SK-N-SH (cell line): ENCODE measurements around the gene GPAT3. TPM values are rescaled to one million over a fixed set of nuclear protein-coding genes. Genes with fewer than 3 reads are reported as not detected.

Experiments used
- CTCF ChIA-PET: fragments of 300-600, 350-600 bp; formaldehyde crosslinking; extraction: SDS; loops from one replicate; lab custom pipeline; 2021; lab: Yijun Ruan, JAX
- POLR2A ChIA-PET: fragments of 350-600 bp; sonication (Branson Sonifier 250); formaldehyde crosslinking; extraction: SDS; loops from one replicate; lab custom pipeline; 2020; ENCODE audit warnings: antibody characterized with exemption, inconsistent platforms; lab: Yijun Ruan, JAX
- DNase-seq: peaks from one replicate; pipeline ENCODE4 v3.0.0; 2012
- H2AFZ ChIP-seq: fragments of 200-600 bp; sonication (generic); 2 replicates; pipeline ENCODE4 v1.8.1; 2016; ENCODE audit warnings: antibody characterized with exemption, mild to moderate bottlenecking, low read depth
- H3F3A ChIP-seq: fragments of 200-600 bp; sonication (generic); replicated peaks from 2 replicates; pipeline ENCODE3; 2016; ENCODE audit warnings: antibody characterized with exemption, mild to moderate bottlenecking; ENCODE audit not compliant: insufficient read depth
- H3K27ac ChIP-seq, 2 experiments: fragments of 200-500 bp in 1 of 2; fragments of 200-600 bp in 1 of 2; sonication (Bioruptor generic) in 1 of 2; sonication (generic), shearing (Covaris generic) in 1 of 2; 2 replicates each; pipeline versions ENCODE4 v1.5.1 to v1.6.1; 2014 to 2016; ENCODE audit warnings: low read depth in 2 of 2, inconsistent platforms in 1 of 2, low read length in 1 of 2, mild to moderate bottlenecking in 1 of 2, mixed read lengths in 1 of 2
- H3K27me3 ChIP-seq: fragments of 200-600 bp; sonication (generic), shearing (Covaris generic); 2 replicates; pipeline ENCODE4 v1.6.1; 2016; ENCODE audit warnings: mixed run types; ENCODE audit not compliant: insufficient read depth
- H3K36me3 ChIP-seq, 2 experiments: fragments of 200-500 bp in 1 of 2; fragments of 200-600 bp in 1 of 2; sonication (Bioruptor generic) in 1 of 2; sonication (generic) in 1 of 2; replicated peaks in 1 of 2; 2 replicates each; pipeline versions ENCODE3 to v1.5.1; 2014 to 2016; ENCODE audit warnings: low read length in 1 of 2, mild to moderate bottlenecking in 1 of 2; ENCODE audit not compliant: insufficient read depth in 2 of 2, control insufficient read depth in 1 of 2
- H3K4me1 ChIP-seq, 2 experiments: fragments of 200-500 bp in 1 of 2; fragments of 200-600 bp in 1 of 2; sonication (Bioruptor generic) in 1 of 2; sonication (generic), shearing (Covaris generic) in 1 of 2; 2 replicates each; pipeline versions ENCODE4 v1.5.1 to v1.6.1; 2014 to 2016; ENCODE audit warnings: low read depth in 1 of 2, low read length in 1 of 2, mixed run types in 1 of 2; ENCODE audit not compliant: insufficient read depth in 2 of 2, control insufficient read depth in 1 of 2
- H3K4me2 ChIP-seq: fragments of 200-600 bp; sonication (generic), shearing (Covaris generic); 2 replicates; pipeline ENCODE4 v1.6.1; 2017; ENCODE audit warnings: mixed run types
- H3K4me3 ChIP-seq, 2 experiments: fragments of 200-500 bp in 1 of 2; fragments of 200-600 bp in 1 of 2; sonication (Bioruptor generic) in 1 of 2; sonication (generic), shearing (Covaris generic) in 1 of 2; 2 replicates each; pipeline versions ENCODE4 v1.5.1 to v1.8.1; 2014 to 2016; ENCODE audit warnings: low read depth in 2 of 2, inconsistent platforms in 1 of 2, low read length in 1 of 2, mild to moderate bottlenecking in 1 of 2, mixed read lengths in 1 of 2, moderate library complexity in 1 of 2
- H3K79me2 ChIP-seq: fragments of 200-600 bp; sonication (generic); 2 replicates; pipeline ENCODE4 v1.8.1; 2017; ENCODE audit warnings: mild to moderate bottlenecking; ENCODE audit not compliant: insufficient read depth
- H3K9ac ChIP-seq: fragments of 200-600 bp; sonication (generic); 2 replicates; pipeline ENCODE4 v1.6.1; 2017; ENCODE audit warnings: mixed run types
- H3K9me2 ChIP-seq: fragments of 200-600 bp; sonication (generic); 2 replicates; pipeline ENCODE4 v1.6.1; 2017; ENCODE audit warnings: mixed run types
- H3K9me3 ChIP-seq: fragments of 200-600 bp; sonication (generic); 2 replicates; pipeline ENCODE4 v1.6.1; 2017; ENCODE audit warnings: mixed run types, mild to moderate bottlenecking, moderate library complexity
- H4K20me1 ChIP-seq: fragments of 200-600 bp; sonication (generic); 2 replicates; pipeline ENCODE4 v1.6.1; 2017; ENCODE audit warnings: mild to moderate bottlenecking, mixed run types; ENCODE audit not compliant: insufficient read depth
- CHD2 ChIP-seq: fragments of 150-350 bp; IDR thresholded peaks from 2 replicates; pipeline ENCODE4 v1.6.1; 2018; ENCODE audit warnings: low read length; ENCODE audit not compliant: partially characterized antibody
- ELF1 ChIP-seq: IDR thresholded peaks from 2 replicates; pipeline ENCODE4 v1.4.0; 2012
- EZH2phosphoT487 ChIP-seq: fragments of 200-600 bp; sonication (generic); IDR thresholded peaks from 2 replicates; pipeline ENCODE4 v1.6.1; 2017; ENCODE audit warnings: low read depth, mixed run types, mild to moderate bottlenecking, antibody characterized with exemption, moderate library complexity, borderline replicate concordance
- FOXJ3 ChIP-seq: sonication (generic); formaldehyde crosslinking; IDR thresholded peaks from 2 replicates; pipeline ENCODE4 v1.5.1; 2020; ENCODE audit warnings: mild to moderate bottlenecking, missing genetic modification reagents
- GABPA ChIP-seq: IDR thresholded peaks from 2 replicates; pipeline ENCODE4 v1.4.0; 2012; ENCODE audit warnings: low read depth, mild to moderate bottlenecking
- GATA2 ChIP-seq: sonication (generic); formaldehyde crosslinking; IDR thresholded peaks from 2 replicates; pipeline ENCODE4 v1.5.0; 2020; ENCODE audit warnings: mild to moderate bottlenecking, missing genetic modification reagents
- IRF3 ChIP-seq: fragments of 150-350 bp; IDR thresholded peaks from 2 replicates; pipeline ENCODE4 v1.6.1; 2016; ENCODE audit warnings: mild to moderate bottlenecking, low read depth, low read length
- NRF1 ChIP-seq: IDR thresholded peaks from 2 replicates; pipeline ENCODE4 v1.6.1; 2012; ENCODE audit warnings: low read depth, mild to moderate bottlenecking, low read length
- PBX3 ChIP-seq: IDR thresholded peaks from 2 replicates; pipeline ENCODE4; 2012
- POLR2AphosphoS5 ChIP-seq: IDR thresholded peaks from 2 replicates; pipeline ENCODE4 v1.6.1; 2012; ENCODE audit warnings: low read depth, low read length
- RFX5 ChIP-seq: IDR thresholded peaks from 2 replicates; pipeline ENCODE4 v1.6.1; 2012; ENCODE audit warnings: mild to moderate bottlenecking, improper control_type of control experiment, low read length
- RXRA ChIP-seq: IDR thresholded peaks from 2 replicates; pipeline ENCODE4 v1.4.0; 2012; ENCODE audit warnings: low read depth, mild to moderate bottlenecking, borderline replicate concordance
- SIN3A ChIP-seq: IDR thresholded peaks from 2 replicates; pipeline ENCODE4 v1.6.1; 2012; ENCODE audit warnings: low read depth, mild to moderate bottlenecking, low read length, moderate library complexity, borderline replicate concordance
- TAF1 ChIP-seq: IDR thresholded peaks from 2 replicates; pipeline ENCODE4 v1.6.1; 2012; ENCODE audit warnings: low read depth, mild to moderate bottlenecking, low read length, moderate library complexity, borderline replicate concordance
- TEAD4 ChIP-seq: IDR thresholded peaks from 2 replicates; pipeline ENCODE4 v1.4.0; 2012; ENCODE audit warnings: mild to moderate bottlenecking, borderline replicate concordance; ENCODE audit not compliant: insufficient read depth
- YY1 ChIP-seq: IDR thresholded peaks from 2 replicates; pipeline ENCODE4 v1.4.0; 2012; ENCODE audit warnings: low read depth, mild to moderate bottlenecking
- WGBS: methylation state at CpG from one replicate; pipeline ENCODE4 v1.1.6; 2017; ENCODE audit warnings: low lambda C conversion rate; 5-methylcytosine and 5-hydroxymethylcytosine counted together
- polyA plus RNA-seq, 3 experiments: library from polyadenylated mRNA; depleted of rRNA; stranded (reverse); fragments of >200 nt; gene quantifications; 2 replicates each; pipeline ENCODE4 v1.2.3, GENCODE V29; 2012
- TF ChIP-seq, protein P1 (sequence below): fragments of 200-600 bp; sonication (generic); IDR thresholded peaks from 2 replicates; pipeline ENCODE4 v1.6.1; 2017; ENCODE audit warnings: antibody characterized with exemption, mild to moderate bottlenecking, moderate library complexity

Gene GPAT3
- polyA plus RNA-seq, 1 of the 3 experiments (the other 2 are of a cell fraction), result 0.02 TPM

DNA sequence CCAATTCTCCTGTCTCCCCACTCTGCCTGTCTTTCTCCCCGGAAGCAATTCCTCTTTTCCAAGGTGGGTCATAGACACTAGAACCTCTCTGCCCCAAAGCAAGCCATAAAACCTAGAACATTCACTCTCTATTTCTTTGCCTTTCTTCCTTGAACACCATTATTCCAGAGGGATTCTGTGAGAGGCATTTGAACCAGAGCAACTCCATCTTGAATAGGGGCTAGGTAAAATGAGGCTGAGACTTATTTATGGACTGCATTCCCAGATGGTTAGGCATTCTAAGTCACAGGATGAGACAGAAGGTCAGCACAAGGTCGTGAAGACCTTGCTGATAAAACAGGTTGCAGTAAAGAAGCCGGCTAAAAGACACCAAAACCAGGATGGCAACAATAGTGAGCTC lies 13.7 kb upstream of the GPAT3 start (continued):
- TF ChIP-seq PBX3, result no peak
- TF ChIP-seq, all 33 proteins: peak for 0

DNA sequence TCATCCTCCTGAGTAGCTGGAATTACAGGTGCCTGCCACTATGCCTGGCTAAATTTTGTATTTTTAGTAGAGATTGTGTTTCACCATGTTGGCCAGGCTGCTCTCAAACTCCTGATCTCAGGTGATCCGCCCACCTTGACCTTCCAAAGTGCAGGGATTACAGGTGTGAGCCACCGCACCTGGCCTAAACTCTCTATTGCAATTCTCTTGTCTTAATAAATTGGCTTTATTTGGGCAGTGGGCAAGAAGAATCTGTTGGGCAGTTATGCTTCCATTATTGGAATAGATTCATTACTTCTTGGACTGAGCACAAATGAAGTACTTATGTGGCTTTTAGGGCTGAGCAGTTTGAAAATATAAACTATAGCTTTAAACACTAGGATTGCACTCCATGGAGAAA lies 8.2 kb upstream of the GPAT3 start:
- H3F3A ChIP-seq, result no peaks in the 10 kb centered on the region
- no peaks in the 10 kb centered on the region; the same call in 1 of the 2 replicates for H3K27me3 ChIP-seq
- no peaks in the 10 kb centered on the region for H3K36me3 ChIP-seq
- H3K9me3 ChIP-seq, result no peaks in the 10 kb centered on the region; the same call in 1 of the 2 replicates
- no peak overlapping the region for H2AFZ ChIP-seq
- no peaks in the 10 kb centered on the region for H3K9me2 ChIP-seq
- WGBS, result 0% methylated on average over 2 of the region's 2 CpGs
- no peak overlapping the region for H3K4me3 ChIP-seq
- H4K20me1 ChIP-seq, result no peaks in the 10 kb centered on the region
- no peak overlapping the region for H3K27ac ChIP-seq
- H3K79me2 ChIP-seq, result no peaks in the 10 kb centered on the region
- POLR2A ChIA-PET, result no interaction called here
- DNase-seq, result no peak
- H3K9ac ChIP-seq, result no peak overlapping the region
- CTCF ChIA-PET, result interaction anchor here (0.7 kb wide), 1 partner anchor 13 kb away, joined by 3 read pairs; no protein-coding TSS in a partner anchor
- TF ChIP-seq NRF1, result no peak
- TF ChIP-seq IRF3, result no peak
- TF ChIP-seq GABPA, result no peak
- no peak for TF ChIP-seq EZH2phosphoT487
- TF ChIP-seq POLR2AphosphoS5, result no peak
- no peak for TF ChIP-seq YY1
- TF ChIP-seq TAF1, result no peak
- no peaks in the 10 kb centered on the region for H3K4me1 ChIP-seq
- no peak overlapping the region for H3K4me2 ChIP-seq

DNA sequence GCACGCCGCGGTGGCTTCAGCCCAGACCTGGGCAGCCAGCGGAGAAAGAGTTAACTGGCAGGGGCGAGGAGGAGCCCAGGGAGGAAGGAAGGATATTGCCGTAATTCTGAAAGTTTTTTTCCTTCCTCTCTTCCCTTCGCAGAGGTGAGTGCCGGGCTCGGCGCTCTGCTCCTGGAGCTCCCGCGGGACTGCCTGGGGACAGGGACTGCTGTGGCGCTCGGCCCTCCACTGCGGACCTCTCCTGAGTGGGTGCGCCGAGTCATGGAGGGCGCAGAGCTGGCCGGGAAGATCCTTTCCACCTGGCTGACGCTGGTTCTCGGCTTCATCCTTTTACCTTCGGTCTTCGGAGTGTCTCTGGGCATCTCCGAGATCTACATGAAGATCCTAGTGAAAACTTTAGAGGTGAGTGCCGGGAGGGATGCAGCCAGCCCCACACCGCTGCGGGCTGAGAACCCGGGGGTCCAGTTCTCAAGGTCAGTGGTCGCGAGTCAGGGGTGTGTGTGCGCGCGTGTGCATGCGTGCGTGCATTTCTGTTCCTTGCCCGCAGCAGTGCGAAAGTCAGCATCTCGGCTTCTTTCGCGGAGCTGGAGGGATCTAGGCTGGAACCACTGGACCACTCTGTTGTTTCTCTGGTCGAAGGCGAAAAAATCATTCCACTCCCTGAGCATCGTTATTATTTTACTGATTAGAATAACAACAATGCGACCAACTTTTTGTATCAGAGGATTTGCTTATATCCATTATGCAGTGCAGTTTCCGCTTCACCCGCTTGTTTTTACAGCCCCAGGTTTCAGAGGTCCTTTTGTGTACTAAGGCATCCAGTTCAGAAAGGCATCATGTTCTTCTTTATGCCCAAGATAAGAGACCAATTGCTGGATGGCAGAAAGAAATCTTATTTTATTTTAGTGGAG lies 709 bp downstream of the GPAT3 start:
- peak overlapping the region; percentile 40 to 65; a peak in 3 of 4 replicates for H3K4me3 ChIP-seq
- no peak overlapping the region for H3K27ac ChIP-seq
- TF ChIP-seq FOXJ3, result no peak
- TF ChIP-seq RFX5, result no peak
- TF ChIP-seq GATA2 (CRISPR knock-in tag), result no peak
- TF ChIP-seq, protein P1, sequence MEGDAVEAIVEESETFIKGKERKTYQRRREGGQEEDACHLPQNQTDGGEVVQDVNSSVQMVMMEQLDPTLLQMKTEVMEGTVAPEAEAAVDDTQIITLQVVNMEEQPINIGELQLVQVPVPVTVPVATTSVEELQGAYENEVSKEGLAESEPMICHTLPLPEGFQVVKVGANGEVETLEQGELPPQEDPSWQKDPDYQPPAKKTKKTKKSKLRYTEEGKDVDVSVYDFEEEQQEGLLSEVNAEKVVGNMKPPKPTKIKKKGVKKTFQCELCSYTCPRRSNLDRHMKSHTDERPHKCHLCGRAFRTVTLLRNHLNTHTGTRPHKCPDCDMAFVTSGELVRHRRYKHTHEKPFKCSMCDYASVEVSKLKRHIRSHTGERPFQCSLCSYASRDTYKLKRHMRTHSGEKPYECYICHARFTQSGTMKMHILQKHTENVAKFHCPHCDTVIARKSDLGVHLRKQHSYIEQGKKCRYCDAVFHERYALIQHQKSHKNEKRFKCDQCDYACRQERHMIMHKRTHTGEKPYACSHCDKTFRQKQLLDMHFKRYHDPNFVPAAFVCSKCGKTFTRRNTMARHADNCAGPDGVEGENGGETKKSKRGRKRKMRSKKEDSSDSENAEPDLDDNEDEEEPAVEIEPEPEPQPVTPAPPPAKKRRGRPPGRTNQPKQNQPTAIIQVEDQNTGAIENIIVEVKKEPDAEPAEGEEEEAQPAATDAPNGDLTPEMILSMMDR, result no peak
- TF ChIP-seq RXRA, result no peak
- TF ChIP-seq NRF1, result no peak
- TF ChIP-seq YY1, result no peak
- no peak for TF ChIP-seq ELF1
- TF ChIP-seq SIN3A, result no peak
- no peak for TF ChIP-seq TEAD4
- no peak for TF ChIP-seq CHD2
- no peak for TF ChIP-seq PBX3

More for the DNA sequence above, 709 bp downstream of the GPAT3 start:
- H2AFZ ChIP-seq, result peak overlapping the region; percentile 70; the same call in 1 of the 2 replicates
- H4K20me1 ChIP-seq, result no peaks in the 10 kb centered on the region
- no peaks in the 10 kb centered on the region for H3K36me3 ChIP-seq
- no peaks in the 10 kb centered on the region for H3K9me3 ChIP-seq
- 0 out of 4 replicates have a peak, but pooled peaks cover 0 to 3% of the 10 kb centered on the region in 2 experiments for H3K4me1 ChIP-seq
- 16% methylated on average over 23 of the region's 46 CpGs for WGBS
- H3K9me2 ChIP-seq, result no peaks in the 10 kb centered on the region
- peaks cover 4% of the 10 kb centered on the region for H3F3A ChIP-seq
- H3K27me3 ChIP-seq, result peaks cover 32% of the 10 kb centered on the region
- no peak for DNase-seq
- POLR2A ChIA-PET, result no interaction called here
- peak overlapping the region; percentile 84 for H3K4me2 ChIP-seq
- no peaks in the 10 kb centered on the region for H3K79me2 ChIP-seq
- no peak overlapping the region for H3K9ac ChIP-seq
- CTCF ChIA-PET, result interaction anchor here (1.9 kb wide), 1 partner anchor 45 kb away, joined by 6 read pairs; no protein-coding TSS in a partner anchor
